ENCODE data around the gene VPS26B. TPM values are rescaled to one million over a fixed set of nuclear protein-coding genes. Genes with fewer than 3 reads are reported as not detected.
A peak's percentile ranks its signal among the peaks of the same experiment; 100 is the strongest.

VPS26B gene
- polyA plus RNA-seq, 4 donors, result 42.9 to 64.8 (median 47.9) TPM

DNA sequence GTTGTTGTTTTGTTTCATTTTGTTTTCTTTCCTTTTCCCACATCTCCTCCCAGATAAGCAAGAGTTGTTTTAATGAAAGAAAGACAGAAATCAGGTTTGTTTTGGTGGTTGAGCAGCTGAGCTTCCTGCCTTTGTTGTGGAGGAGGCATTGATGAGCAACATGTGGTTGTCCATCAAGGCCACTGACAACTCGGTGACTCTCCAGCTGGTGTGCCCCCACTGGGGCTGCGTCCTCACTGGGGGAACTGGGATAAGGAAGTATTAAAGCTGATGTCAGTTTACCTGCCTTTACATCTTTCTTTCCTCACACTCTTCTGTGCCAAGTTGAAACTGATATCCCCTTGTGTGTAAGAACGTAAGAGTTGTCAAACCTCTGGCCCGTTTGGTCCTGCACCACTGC lies 5.9 kb downstream of the VPS26B start:
- DNase-seq (ENCODE audit: low read depth in 4 of 4, low spot score in 3 of 4), result no peak

DNA sequence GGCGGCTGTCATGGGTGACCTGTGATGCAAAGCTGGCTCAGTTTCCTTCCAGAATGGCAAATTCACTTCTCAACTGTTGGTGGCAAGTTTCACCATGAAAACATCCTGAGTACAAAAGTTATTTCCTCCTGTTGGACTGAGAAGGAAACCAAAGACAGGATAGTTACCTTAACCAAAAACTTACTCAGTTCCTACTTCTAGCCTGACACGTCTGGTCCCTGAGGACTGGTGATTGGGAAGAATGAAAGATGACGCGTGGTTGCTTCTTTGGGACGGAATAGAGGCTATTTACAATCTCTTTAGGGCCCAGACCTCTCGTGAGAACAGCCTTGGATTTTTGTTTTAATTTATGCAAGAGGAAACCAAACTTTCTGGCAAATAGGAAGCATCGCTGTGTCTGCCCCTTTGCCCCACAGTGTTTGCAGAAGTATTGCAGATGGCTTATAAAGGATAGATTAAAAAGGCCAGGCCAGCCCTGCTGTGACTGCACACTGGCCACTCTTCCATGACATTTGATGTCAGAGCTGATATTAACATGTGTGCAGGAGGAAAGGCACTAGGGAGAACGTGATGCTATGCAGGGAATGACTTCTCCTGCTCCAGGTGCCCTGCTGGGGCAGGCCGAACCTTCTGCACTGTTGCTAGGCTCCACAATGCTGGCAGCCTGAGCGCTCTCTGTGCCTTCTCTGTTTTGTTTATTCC lies 7.6 kb downstream of the VPS26B start:
- DNase-seq (ENCODE audit: low read depth in 4 of 4, low spot score in 3 of 4), result no peak

DNA sequence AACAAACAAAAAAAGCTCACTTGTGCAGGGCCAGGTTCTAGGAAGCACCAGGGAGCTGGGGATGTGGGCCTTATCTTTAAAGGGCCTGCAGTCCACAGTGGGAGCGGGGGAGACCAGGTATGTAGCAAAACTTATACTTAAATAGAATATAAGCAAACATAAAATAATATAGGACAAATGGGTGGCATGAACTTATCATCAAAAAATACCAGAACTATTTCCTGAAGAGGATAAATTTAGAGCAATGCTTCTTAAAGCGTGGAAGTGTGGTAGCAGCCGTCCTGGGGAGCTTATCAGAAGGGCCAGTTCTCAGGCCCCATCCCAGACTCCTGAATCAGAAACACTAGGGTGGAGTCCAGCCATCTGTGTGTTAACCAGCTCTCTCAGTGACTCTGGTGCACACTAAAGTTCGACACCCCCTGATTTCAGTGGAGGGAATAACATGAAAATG lies 9.3 kb downstream of the VPS26B start:
- no peak for DNase-seq (ENCODE audit: low read depth in 4 of 4, low spot score in 3 of 4)

DNA sequence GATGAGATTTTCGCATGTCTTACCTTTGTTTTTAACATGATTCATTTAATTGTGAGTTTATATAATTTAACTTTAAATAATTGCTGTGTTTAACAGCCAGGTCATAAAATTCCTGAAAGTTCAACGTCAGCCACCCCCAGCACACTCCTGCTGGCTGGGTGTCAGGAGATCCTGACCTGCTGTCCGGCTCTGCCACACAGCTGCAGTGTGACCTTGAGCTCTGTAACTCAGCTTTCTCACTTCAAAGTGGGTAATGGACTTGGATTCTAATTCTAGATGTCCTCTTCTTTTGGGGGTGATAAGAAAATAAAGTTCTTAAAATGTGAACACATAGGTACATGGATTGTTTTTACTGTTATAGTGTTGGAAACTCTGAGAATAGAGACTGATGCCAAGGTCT lies 10.9 kb downstream of the VPS26B start:
- no peak for DNase-seq (ENCODE audit: low read depth in 4 of 4, low spot score in 3 of 4)

DNA sequence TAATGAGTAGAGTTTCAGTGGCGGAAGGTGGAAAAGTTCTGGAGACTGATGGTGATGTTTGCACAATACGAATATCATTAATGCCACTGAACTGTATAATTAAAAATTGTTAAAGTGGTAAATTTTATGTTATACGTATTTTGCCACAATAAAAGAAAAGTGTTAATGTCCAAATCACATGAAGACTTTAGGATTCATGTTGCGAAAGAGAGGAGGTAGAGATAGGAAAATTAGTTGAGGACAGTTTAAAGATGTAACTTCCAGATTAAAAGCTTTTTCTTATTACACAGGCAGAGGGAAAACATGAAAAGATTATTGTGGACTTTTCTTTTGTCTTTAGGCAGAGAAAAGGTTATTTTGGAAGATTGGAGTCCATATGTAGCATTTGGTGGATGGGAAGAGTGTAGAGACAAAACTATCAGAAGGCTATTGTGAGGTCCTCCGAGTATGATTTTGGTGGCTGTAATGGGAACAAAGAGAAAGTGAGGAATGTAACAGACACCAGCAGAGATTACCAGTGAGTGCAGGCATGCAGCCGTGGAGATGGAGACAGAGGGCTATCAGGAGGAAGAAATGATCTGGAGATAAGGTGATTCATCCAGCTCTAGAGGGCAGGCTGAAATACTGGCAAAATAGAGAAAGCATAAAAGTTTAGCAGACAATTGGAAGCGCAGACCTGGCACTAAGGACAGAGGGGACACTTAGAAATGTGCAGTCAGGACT lies 12.5 kb downstream of the VPS26B start:
- no peak for DNase-seq (ENCODE audit: low read depth in 4 of 4, low spot score in 3 of 4)

DNA sequence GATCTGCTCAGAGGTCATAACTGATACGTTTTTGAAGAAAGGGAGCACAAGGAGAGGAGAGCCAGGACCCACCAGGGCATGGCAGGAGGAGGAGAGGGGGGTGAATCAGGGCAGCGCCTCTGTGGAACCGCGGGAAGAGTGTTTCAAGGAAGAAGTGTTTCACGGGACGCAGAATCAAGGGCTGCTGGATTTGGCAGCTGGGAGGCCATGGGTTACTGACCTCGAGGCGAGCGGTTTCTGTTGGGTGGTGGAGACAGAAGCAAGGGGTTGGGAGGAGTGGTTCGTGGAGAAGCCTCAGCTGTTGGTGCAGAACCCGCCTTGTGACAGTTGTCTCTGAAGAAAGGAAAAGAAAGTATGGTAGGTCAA lies 13.1 kb downstream of the VPS26B start:
- no peak for DNase-seq (ENCODE audit: low read depth in 4 of 4, low spot score in 3 of 4)

DNA sequence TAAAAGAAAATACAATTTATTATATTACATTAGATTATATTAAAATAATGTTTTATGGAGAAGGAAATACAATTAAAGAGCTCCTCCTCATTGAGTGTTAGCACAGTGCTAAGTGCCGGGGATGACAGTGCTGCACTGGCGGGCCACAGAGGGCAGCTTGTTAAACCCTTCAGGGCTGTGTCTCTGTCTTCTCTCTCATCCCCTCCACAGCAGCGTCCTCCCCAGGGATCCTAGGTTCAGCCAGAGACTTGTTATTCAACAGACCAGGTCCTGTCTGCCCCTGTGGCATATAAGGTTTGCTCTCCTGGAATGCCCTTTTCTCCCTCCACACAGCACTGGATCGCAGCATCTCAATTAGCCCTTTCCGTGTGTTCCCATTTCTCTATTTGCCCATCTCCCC lies 14.5 kb downstream of the VPS26B start:
- no peak for DNase-seq (ENCODE audit: low read depth in 4 of 4, low spot score in 3 of 4)

DNA sequence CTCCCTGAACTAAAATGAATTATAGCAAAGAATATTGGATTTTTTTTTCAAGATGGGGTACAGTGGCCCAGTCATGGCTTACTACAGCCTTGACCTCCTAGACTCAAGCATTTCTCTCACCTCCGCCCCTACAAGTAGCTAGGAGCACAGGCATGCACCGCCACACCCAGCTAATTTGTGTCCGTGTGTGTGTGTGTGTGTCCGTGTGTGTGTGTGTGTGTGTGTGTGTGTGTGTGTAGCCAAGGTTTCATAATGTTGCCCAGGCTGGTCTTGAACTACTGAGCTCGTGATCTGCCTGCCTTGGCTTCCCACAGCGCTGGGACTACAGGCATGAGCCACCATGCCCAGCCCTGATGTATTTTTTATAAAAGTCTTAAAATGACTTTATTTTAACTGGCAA lies 16.1 kb downstream of the VPS26B start:
- DNase-seq (ENCODE audit: low read depth in 4 of 4, low spot score in 3 of 4), result no peak

DNA sequence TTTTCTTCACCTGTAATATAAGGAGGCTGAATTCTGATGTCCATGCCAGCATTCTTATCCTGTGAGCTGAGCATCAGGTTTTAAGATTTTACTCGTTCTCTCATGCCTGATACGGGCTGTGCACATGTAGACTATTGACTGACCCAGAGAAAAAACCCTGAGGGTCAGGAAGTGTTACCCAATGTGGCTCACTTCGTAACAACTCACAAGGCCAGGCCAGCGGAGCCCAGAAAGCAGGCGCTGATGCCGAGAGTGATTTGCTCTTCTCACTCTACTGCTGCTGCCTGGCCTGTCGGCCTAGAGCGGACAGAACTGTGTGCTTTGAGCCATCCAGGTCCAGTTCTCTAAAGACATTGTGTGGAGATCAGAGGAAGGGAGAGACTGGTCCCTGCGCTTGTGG lies 17.9 kb downstream of the VPS26B start:
- DNase-seq (ENCODE audit: low read depth in 4 of 4, low spot score in 3 of 4), result no peak

DNA sequence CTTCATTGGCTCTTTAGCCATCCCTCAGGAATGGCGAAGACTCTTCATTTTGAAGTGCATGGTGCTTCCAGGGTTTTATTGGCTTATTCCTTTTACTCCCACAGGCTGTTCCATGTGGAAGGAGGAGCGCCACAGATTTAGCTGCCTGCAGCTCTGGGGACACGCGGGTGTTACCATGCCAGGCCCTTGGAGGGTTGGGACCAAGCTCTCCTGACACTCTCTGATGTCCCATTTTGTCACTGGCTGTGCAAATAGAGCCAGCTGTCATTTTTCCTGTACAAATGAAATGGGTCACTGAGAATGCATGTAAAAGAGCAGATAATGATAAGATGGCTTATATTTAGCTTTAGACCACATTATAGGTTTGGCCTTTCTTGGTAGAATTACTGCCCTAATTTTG lies 19.4 kb downstream of the VPS26B start:
- no peak for DNase-seq (ENCODE audit: low read depth in 4 of 4, low spot score in 3 of 4)

DNA sequence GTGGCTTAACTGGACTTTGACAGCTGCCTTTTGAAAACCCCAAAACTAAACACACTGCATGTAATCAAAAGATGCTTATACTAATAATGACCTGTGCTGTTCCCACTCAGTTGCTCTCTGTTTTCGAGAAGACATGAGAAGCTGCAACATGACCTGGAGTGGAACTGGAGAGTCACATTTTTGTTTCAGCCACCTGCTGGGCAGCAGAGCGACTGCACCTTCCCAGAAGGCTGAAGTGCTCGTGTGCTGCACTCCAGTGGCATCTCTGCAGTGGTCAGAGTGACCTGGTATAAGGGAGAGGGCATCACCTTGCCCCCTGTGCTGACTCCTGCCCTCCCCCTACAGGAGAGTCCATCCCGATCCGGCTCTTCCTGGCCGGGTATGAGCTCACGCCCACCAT lies 20.1 kb downstream of the VPS26B start:
- no peak for DNase-seq (ENCODE audit: low read depth in 4 of 4, low spot score in 3 of 4)

DNA sequence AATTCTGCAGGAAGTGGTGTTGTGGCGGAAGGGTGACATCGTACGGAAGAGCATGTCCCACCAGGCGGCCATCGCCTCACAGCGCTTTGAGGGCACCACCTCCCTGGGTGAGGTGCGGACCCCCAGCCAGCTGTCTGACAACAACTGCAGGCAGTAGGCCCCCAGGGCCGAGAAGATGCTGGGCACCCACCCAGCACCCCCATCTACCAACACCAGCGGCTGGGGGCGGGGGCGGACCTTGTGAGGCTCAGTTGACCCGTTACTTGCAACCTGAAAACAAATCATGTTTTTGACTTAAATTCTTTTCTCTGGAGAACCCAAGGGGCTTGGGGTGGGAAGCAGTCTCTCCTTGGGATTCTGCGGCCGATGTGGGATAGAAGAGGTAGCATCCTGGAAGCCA lies 21.0 kb downstream of the VPS26B start:
- no peak for DNase-seq (ENCODE audit: low read depth in 4 of 4, low spot score in 3 of 4)

DNA sequence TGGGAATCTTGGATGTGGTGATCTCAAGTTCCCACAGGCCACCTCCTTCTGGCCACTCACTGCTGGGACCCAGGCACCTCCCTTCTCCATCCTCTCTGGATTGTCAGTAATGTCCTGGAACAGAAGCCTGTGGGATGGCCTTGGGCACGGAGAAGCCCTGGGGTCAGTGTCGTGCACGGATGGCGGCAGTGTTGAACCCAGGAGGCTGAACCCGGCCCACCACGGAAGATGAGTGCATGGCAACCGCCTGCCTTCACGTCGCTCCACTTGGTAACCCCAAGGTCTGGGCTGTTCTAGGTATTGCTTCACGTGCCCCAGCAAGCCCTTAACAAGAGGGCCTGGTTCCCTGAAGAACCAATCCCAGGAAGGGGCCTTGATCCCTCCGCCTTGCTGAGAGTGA lies 21.6 kb downstream of the VPS26B start:
- no peak for DNase-seq (ENCODE audit: low read depth in 4 of 4, low spot score in 3 of 4)

DNA sequence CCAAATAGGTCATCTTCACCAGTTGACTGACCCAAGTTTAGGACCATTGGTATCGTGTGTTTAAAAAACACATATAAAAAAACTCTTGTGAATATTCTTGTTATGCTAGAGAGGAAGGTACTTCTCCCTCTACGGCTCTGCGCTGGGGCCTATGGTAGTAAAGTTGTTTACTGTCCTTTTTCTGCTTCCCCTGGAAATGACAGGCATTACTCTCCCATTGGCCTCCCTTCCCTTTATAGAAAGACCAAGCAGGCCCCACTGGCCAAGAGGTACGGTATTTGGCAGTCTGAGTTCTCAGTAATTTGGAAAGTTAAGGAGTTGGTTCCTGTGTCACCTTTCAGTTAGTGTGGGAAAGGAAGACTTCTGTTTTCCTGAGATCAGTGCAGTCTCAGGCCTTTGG lies 22.2 kb downstream of the VPS26B start:
- no peak for DNase-seq (ENCODE audit: low read depth in 4 of 4, low spot score in 3 of 4)

DNA sequence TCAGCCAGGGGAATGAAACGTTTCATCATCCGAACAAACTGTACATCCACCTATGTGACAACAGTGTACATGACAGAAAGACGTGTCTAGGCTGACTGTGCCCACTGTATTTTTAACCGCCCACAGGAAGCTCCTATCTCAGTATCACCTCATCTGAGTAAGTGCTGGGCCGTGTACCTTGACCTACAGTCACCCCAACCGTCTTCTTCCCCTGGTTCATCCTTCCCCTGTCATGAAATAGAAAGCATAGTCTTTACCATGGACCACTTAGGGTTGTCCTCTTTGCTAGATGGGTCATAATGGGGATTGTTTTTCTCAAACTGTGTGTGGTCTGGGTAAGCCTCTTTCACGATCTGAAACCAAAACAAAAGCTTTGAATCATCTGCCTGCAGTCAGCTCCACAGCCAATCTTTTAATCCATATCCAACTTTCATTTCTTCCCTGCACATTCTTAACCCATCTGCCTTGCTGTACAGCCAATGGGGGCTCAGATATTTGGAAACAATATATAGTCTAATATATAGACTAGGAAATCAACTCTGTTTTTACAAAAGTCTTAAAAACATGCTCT lies 24.5 kb downstream of the VPS26B start:
- no peak for DNase-seq (ENCODE audit: low read depth in 4 of 4, low spot score in 3 of 4)

DNA sequence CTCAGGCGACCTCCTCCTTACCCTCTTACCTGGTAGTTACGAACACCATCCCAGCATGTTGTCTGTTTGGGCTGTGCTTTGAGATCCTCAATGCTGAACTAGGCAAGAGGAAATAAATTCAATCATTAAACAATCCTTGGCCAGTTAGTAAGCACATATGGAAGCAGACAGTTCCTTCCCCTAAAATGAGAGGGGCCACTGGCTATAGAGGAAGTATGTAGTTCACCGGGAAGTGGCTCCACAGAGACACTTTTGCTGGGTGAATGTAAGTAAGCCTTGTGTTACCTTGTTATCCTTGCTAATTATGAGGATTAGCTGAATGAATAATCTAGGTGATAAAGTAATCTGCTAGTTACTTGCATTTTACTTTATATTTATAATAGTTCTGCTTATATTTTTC lies 25.8 kb downstream of the VPS26B start:
- no peak for DNase-seq (ENCODE audit: low read depth in 4 of 4, low spot score in 3 of 4)

DNA sequence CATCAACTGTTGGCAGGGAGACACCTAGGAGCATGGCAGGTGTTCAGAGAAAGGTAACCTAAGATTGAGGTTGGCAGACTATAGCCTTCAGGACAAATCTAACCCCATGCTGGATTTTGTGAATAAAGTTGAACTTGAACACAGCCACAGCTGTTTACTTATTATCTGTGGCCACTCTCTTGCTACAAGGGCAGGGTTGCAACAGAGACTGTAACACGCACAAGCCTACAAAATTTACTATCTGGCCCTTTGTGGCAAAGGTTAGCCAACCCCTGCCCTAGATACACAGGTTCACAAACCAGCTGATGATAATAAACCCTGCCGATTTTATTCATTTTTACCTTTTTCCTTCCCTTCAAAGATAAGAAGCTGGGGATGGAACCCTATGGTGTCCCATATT lies 26.2 kb downstream of the VPS26B start:
- DNase-seq (ENCODE audit: low read depth in 4 of 4, low spot score in 3 of 4), result no peak

DNA sequence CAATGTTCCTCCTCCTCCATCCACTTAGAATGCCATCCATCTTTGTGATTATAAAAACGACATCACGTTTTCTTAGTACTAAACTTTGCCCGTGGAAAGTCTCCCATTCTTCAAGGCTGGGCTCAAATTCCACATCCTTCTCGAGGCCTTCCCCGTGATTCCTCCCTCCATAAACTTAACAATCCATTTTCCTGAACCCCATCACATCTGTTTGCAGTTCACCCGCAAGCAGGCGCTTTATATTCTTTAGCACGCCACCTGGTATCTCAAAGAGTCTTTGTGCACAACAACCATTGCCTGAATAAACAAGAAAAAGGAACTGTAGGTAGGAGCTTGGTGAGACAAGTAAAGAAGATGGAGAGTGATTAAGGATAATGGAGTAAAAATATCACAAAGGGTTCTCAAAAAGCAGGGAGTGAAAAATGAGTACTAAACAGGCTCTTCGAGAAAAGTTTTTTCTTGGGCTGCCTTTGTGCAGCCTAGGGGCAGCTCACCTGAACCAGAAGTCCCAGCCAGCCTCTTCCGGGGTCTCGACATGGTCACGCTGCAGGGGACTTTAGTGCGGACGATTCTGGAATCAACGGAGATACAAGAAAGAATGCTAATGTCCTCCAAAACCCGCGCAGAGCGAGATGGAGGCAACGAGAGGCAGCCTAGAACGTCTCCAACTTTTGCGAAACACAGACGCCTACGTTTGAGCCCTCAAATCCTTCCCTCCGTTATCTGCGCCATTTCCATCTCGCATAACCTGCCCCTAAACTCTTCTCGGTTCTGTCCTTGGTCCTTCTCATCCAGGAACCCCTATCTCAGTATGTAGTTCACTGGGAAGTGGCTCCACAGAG lies 28.1 kb downstream of the VPS26B start:
- no peak for DNase-seq (ENCODE audit: low read depth in 4 of 4, low spot score in 3 of 4)

DNA sequence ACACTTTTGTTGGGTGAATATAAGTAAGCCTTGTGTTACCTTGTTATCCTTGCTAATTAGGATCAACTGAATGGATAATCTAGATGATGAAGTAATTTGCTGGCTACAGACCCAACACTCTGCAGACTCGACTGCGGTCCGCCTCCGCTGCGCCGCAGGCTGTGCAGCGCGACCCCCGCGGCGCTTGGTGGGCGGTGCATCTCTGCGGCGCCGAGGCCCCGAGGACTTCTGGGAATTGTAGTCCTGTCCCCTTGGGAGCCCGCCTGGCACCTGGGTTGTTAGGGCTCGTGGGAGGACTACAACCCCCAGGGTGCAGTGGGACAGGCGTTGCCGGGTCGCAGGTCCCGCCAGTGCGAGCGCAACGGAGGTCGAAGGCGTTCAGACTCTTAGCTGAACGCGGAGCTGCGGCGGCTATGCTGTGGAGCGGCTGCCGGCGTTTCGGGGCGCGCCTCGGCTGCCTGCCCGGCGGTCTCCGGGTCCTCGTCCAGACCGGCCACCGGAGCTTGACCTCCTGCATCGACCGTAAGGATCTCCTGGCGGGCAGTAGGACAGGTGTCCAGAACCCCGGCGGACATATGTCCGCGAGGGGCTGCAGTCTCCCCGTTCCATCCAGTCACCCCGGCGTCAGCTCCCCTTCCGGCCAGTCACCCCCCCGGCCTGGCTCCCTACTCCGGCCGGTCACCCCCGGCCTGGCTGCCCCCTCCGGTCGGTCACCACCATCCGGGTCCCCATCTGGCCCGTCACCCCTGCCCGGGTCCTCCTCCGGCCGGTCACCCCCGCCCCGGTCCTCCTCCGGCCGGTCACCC lies 28.9 kb downstream of the VPS26B start, which contains the start of the genes ACAD8 and THYN1:
Gene ACAD8, plus strand, starts transcription at position 381 of the 806 bp plus-strand sequence. Its CDS starts 33 bp downstream, at position 414.
Gene THYN1, minus strand, starts transcription at position 165 of the 806 bp plus-strand sequence. CDS start 470 bp downstream, outside the sequence.
- peak; percentile 87 to 93 (median 91) for DNase-seq (ENCODE audit: low read depth in 4 of 4, low spot score in 3 of 4)
